ENCODE results near the gene SLC2A1. TPM values are rescaled to one million over a fixed set of nuclear protein-coding genes. Genes with fewer than 3 reads are reported as not detected.

Gene SLC2A1
- total and polyA plus RNA-seq, 2 of the 13 experiments (the other 11 are each of a cell fraction or from before 2014, with no cell fraction given) = 125 to 423 TPM

GRCh38 chr1:42938645-42939615 is 19.7 kb downstream of the SLC2A1 start:
- FAIRE-seq = peak; percentile 94
- Histone ChIP-seq H3K79me2 (ENCODE audit: insufficient read depth, low read length) (peaks cover 99% of the 10 kb centered on the region), H2AFZ (ENCODE audit: low read length) (no peak overlapping the region), H3K4me3 (replicated peaks in 1 of 3; ENCODE audit: insufficient read depth in 1 of 3, low read depth in 2 of 3, low read length in 3 of 3) (0 out of 6 replicates have a peak overlapping the region, but pooled peaks of 1 of the 3 experiments have one; percentile 8), H4K20me1 (ENCODE audit: insufficient read depth, low read length) (peaks cover 98% of the 10 kb centered on the region), H3K27me3 (ENCODE audit: control insufficient read depth in 1 of 2, insufficient read depth in 2 of 2, low read length in 2 of 2) (no peaks in the 10 kb centered on the region), H3K27ac (ENCODE audit: extremely low read length, insufficient read depth, low read length) (peak overlapping the region; percentile 68), H3K4me1 (ENCODE audit: insufficient read depth, low read length) (peaks cover 96% of the 10 kb centered on the region), H3K36me3 (replicated peaks in 1 of 2; ENCODE audit: control insufficient read depth in 1 of 2, insufficient read depth in 2 of 2, low read length in 2 of 2) (peaks cover 76 to 97% of the 10 kb centered on the region in 2 experiments), H3K9ac (ENCODE audit: insufficient read depth, low read depth, low read length) (0 out of 2 replicates have a peak overlapping the region, but pooled peaks have one; percentile 24), H3K9me3 (ENCODE audit: low read length) (no peaks in the 10 kb centered on the region), H3K4me2 (ENCODE audit: low read depth, low read length) (peak overlapping the region; percentile 21; the same call in 1 of the 2 replicates)
- POLR2A ChIA-PET = interaction anchor here (0.6 to 1.5 kb wide), 10 partner anchors 9 to 172 kb away, joined by 3 to 8 read pairs (median 4); partner anchors contain the start of genes C1orf50 and P3H1
- DNase-seq (ENCODE audit: low spot score) = peak; percentile 88
- peak; percentile 93 for ATAC-seq
- CTCF ChIA-PET (ENCODE audit: low intra/inter-chr PET ratio, low total read pairs) = no interaction called here
- in situ Hi-C loops (cut with HindIII; ENCODE audit: extremely low pct_ligation_motif_present, low pct_unique_long_range_greater_than_20kb) = no loop called here
- no TSS peak for BruUV-seq (replicated peaks)
- 50% methylated on average over 10 of the region's 14 CpGs for WGBS (ENCODE audit: low lambda C conversion rate)
- intact Hi-C loops (cut with micrococcal nuclease; ENCODE audit: unreplicated experiment) = no loop called here
- TF ChIP-seq, protein P1, sequence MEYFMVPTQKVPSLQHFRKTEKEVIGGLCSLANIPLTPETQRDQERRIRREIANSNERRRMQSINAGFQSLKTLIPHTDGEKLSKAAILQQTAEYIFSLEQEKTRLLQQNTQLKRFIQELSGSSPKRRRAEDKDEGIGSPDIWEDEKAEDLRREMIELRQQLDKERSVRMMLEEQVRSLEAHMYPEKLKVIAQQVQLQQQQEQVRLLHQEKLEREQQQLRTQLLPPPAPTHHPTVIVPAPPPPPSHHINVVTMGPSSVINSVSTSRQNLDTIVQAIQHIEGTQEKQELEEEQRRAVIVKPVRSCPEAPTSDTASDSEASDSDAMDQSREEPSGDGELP (IDR thresholded peaks at IDR 0.05; ENCODE audit: borderline replicate concordance, low read depth) = peak; percentile 56; the same call in 1 of the 2 replicates
- TF ChIP-seq GATAD2A (CRISPR knock-in tag; IDR thresholded peaks at IDR 0.05) = peak; percentile 81
- peak; percentile 46; the same call in 1 of the 2 replicates for TF ChIP-seq PITX1 (CRISPR knock-in tag; IDR thresholded peaks at IDR 0.05)
- TF ChIP-seq SALL2 (CRISPR knock-in tag; IDR thresholded peaks at IDR 0.05) = 0 out of 2 replicates have a peak, but pooled peaks have one; percentile 46
- TF ChIP-seq SIX4 (CRISPR knock-in tag; IDR thresholded peaks at IDR 0.05) = no peak
- TF ChIP-seq, protein P2, sequence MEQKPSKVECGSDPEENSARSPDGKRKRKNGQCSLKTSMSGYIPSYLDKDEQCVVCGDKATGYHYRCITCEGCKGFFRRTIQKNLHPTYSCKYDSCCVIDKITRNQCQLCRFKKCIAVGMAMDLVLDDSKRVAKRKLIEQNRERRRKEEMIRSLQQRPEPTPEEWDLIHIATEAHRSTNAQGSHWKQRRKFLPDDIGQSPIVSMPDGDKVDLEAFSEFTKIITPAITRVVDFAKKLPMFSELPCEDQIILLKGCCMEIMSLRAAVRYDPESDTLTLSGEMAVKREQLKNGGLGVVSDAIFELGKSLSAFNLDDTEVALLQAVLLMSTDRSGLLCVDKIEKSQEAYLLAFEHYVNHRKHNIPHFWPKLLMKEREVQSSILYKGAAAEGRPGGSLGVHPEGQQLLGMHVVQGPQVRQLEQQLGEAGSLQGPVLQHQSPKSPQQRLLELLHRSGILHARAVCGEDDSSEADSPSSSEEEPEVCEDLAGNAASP (CRISPR knock-in tag; IDR thresholded peaks at IDR 0.05; ENCODE audit: borderline replicate concordance) = 0 out of 2 replicates have a peak, but pooled peaks have one; percentile 20
- no peak for TF ChIP-seq SIN3A (IDR thresholded peaks at IDR 0.05; ENCODE audit: borderline replicate concordance, low read depth, low read length)
- 0 out of 2 replicates have a peak, but pooled peaks have one; percentile 41 for TF ChIP-seq TARDBP (CRISPR knock-in tag; IDR thresholded peaks at IDR 0.05)
- no peak for TF ChIP-seq CREM (IDR thresholded peaks at IDR 0.05)
- no peak for TF ChIP-seq CREM (CRISPR knock-in tag; IDR thresholded peaks at IDR 0.05)
- peak; percentile 19; the same call in 1 of the 2 replicates for TF ChIP-seq SP4 (CRISPR knock-in tag; IDR thresholded peaks at IDR 0.05)
- no peak for TF ChIP-seq ZNF704 (CRISPR knock-in tag; IDR thresholded peaks at IDR 0.05; ENCODE audit: borderline replicate concordance)
- TF ChIP-seq ZNF557 (CRISPR knock-in tag; IDR thresholded peaks at IDR 0.05) = no peak
- TF ChIP-seq, protein P3, sequence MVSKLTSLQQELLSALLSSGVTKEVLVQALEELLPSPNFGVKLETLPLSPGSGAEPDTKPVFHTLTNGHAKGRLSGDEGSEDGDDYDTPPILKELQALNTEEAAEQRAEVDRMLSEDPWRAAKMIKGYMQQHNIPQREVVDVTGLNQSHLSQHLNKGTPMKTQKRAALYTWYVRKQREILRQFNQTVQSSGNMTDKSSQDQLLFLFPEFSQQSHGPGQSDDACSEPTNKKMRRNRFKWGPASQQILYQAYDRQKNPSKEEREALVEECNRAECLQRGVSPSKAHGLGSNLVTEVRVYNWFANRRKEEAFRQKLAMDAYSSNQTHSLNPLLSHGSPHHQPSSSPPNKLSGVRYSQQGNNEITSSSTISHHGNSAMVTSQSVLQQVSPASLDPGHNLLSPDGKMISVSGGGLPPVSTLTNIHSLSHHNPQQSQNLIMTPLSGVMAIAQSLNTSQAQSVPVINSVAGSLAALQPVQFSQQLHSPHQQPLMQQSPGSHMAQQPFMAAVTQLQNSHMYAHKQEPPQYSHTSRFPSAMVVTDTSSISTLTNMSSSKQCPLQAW (CRISPR knock-in tag; IDR thresholded peaks at IDR 0.05) = peak; percentile 67; the same call in 1 of the 2 replicates
- TF ChIP-seq RBAK (CRISPR knock-in tag; IDR thresholded peaks at IDR 0.05) = peak; percentile 22; the same call in 1 of the 2 replicates
- peak; percentile 32; the same call in 1 of the 2 replicates for TF ChIP-seq FOSL2 (CRISPR knock-in tag; IDR thresholded peaks at IDR 0.05)
- TF ChIP-seq NCOA2 (CRISPR knock-in tag; IDR thresholded peaks at IDR 0.05) = 0 out of 2 replicates have a peak, but pooled peaks have one; percentile 25
- TF ChIP-seq KLF6 (CRISPR knock-in tag; IDR thresholded peaks at IDR 0.05) = peak; percentile 40; the same call in 1 of the 2 replicates
- 0 out of 2 replicates have a peak, but pooled peaks have one; percentile 31 for TF ChIP-seq ZIK1 (CRISPR knock-in tag; IDR thresholded peaks at IDR 0.05; ENCODE audit: borderline replicate concordance, low read depth)
